Chondrocyte (in vitro differentiated cells): ENCODE results near the gene TAF6. TPM values are rescaled to one million over a fixed set of nuclear protein-coding genes. Genes with fewer than 3 reads are reported as not detected.
A peak's percentile ranks its signal among the peaks of the same experiment; 100 is the strongest.

Experiments
- DNase-seq: peaks from one replicate; pipeline ENCODE4 v3.0.0; 2021; ENCODE audit warnings: mixed read lengths, low spot score
- H3K27ac Mint-ChIP-seq: one replicate; pipeline ENCODE4 v1.8.0; 2021; ENCODE audit warnings: mild to moderate bottlenecking, moderate library complexity, mixed read lengths; ENCODE audit not compliant: unreplicated experiment
- H3K27me3 Mint-ChIP-seq: 2 replicates; pipeline ENCODE4 v1.8.0; 2021; ENCODE audit warnings: low read depth, mixed read lengths
- H3K36me3 Mint-ChIP-seq: 2 replicates; pipeline ENCODE4 v1.8.0; 2021; ENCODE audit warnings: low read depth, mixed read lengths
- H3K4me1 Mint-ChIP-seq: 2 replicates; pipeline ENCODE4 v1.8.0; 2021; ENCODE audit warnings: low read depth, mild to moderate bottlenecking, mixed read lengths
- H3K4me3 Mint-ChIP-seq: one replicate; pipeline ENCODE4 v1.8.0; 2021; ENCODE audit warnings: mild to moderate bottlenecking, moderate library complexity, mixed read lengths; ENCODE audit not compliant: unreplicated experiment
- H3K9me3 Mint-ChIP-seq: 2 replicates; pipeline ENCODE4 v1.8.0; 2021; ENCODE audit warnings: low read depth, mixed read lengths
- CTCF ChIP-seq: fragments of 200-600 bp; sonication (generic); IDR thresholded peaks from 2 replicates; pipeline ENCODE4 v1.5.0; 2021; ENCODE audit warnings: antibody characterized with exemption, mild to moderate bottlenecking, moderate library complexity
- total RNA-seq: library from RNA; stranded (reverse); gene quantifications from 3 replicates; pipeline ENCODE4 v1.2.1, GENCODE V29; 2021

The TAF6 gene
- total RNA-seq, 1 donor from 2014 or later, result 54.9 TPM

DNA sequence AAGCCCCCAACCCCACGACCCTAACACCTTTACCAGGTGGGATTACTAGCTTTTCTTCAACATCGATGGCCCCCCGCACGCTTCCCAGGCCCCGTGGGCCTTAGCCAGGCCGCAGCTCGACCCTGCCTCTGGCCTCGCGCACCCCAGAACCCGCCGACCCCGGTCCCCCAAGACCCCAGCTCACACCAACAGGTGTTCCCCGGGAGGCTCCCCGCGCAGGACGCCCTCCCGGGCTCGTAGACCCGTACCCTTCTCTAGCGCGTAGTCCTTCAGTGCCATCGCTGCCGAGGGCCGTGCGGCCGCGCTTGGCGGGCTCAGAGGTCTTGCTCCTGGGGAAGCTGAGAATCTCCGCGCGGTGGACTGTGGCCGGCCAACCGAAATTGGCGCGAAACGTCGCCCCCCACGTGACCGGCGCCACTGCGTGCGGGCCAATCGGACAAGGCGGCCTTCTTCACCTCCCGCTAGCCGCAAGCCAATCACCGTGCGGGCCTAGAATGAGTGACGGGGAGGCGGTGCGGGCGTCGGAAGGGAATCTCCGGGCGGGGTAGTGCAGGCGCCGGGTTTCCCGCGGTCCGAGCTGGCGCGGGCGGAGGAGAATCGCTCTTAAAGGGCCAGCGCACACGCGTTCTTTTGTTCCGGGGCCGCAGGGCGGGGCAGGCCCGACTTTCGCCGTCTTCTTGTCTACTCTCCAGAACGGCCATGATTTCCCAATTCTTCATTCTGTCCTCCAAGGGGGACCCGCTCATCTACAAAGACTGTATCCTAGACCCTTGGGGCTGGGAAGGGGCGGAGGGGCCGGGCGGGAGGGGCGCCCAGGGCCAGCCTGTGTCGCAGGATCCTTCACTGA lies 17.9 kb downstream of the TAF6 start, which contains the start of the genes AP4M1 and MCM7:
TSS of gene AP4M1 (plus strand) at position 628 of the 847 bp plus-strand sequence. CDS start at position 700, 72 bp downstream.
TSS of gene MCM7 (minus strand) at position 382 of the 847 bp plus-strand sequence. CDS start at position 279, 103 bp downstream.
- Mint-ChIP-seq H3K4me3 (peak within 1 kb of the TSS; percentile 93), H3K27ac (peak within 1 kb of the TSS; percentile 97), H3K9me3 (no peaks in the 10 kb centered on the region), H3K4me1 (peaks cover 37% of the 10 kb centered on the region), H3K27me3 (no peaks in the 10 kb centered on the region), H3K36me3 (peaks cover 30% of the 10 kb centered on the region)
- TF ChIP-seq CTCF, result no peak
- DNase-seq, result peak; percentile 99

GRCh38 chr7:100100420-100101015 lies 18.6 kb downstream of the TAF6 start:
- H3K4me1 Mint-ChIP-seq, result peaks cover 37% of the 10 kb centered on the region
- peak overlapping the region; percentile 93 for H3K4me3 Mint-ChIP-seq
- no peak for DNase-seq
- H3K27me3 Mint-ChIP-seq, result no peaks in the 10 kb centered on the region
- no peaks in the 10 kb centered on the region for H3K9me3 Mint-ChIP-seq
- peak overlapping the region; percentile 97 for H3K27ac Mint-ChIP-seq
- TF ChIP-seq CTCF, result no peak
- H3K36me3 Mint-ChIP-seq, result peaks cover 37% of the 10 kb centered on the region

DNA sequence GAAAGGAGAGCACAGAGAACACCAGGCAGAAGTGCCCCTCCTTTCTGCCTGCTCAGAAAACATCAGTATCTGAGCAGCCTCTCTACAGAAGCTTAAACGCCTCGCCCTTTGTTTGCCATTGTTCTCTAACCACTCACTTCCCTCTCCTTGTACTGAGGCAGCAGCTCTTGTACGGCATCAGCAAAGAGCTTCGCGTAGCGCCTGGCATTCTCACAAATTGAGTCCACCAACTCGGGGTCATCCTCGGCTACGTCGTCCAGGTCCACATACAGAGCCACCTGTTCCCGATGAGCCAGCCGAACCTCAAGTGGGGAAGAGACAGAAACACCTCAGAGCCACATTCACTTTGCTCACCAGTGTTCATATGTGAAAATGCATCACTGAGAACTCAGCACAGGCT lies 19.7 kb downstream of the TAF6 start:
- Mint-ChIP-seq H3K36me3 (peaks cover 37% of the 10 kb centered on the region), H3K9me3 (no peaks in the 10 kb centered on the region), H3K27ac (no peak overlapping the region), H3K4me3 (peak overlapping the region; percentile 93), H3K27me3 (no peaks in the 10 kb centered on the region), H3K4me1 (peaks cover 37% of the 10 kb centered on the region)
- no peak for DNase-seq
- no peak for TF ChIP-seq CTCF

GRCh38 chr7:100098913-100099312 lies 20.2 kb downstream of the TAF6 start:
- Mint-ChIP-seq H3K36me3 (peaks cover 36% of the 10 kb centered on the region), H3K27ac (no peak overlapping the region), H3K27me3 (no peaks in the 10 kb centered on the region), H3K9me3 (no peaks in the 10 kb centered on the region), H3K4me1 (peaks cover 36% of the 10 kb centered on the region), H3K4me3 (peak overlapping the region; percentile 93)
- no peak for TF ChIP-seq CTCF
- no peak for DNase-seq

DNA sequence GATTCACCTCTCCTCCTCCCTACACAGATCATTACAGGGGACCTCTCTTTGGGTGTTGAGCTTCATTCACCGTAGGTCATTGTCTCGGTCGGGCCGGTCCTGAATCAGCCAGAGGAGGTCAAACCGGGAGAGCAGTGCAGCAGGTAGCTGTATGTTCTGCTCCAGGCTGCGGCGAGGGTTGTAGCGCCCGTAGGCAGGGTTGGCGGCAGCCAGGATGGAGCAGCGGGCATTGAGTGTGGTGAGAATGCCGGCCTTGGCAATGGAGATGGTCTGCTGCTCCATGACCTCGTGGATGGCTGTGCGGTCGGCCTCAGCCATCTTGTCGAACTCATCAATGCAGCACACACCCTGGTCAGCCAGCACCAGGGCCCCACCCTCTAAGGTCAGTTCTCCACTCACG lies 23.5 kb downstream of the TAF6 start:
- DNase-seq, result no peak
- no peaks in the 10 kb centered on the region for H3K27me3 Mint-ChIP-seq
- peaks cover 21% of the 10 kb centered on the region for H3K4me1 Mint-ChIP-seq
- no peak overlapping the region for H3K4me3 Mint-ChIP-seq
- H3K36me3 Mint-ChIP-seq, result peaks cover 58% of the 10 kb centered on the region
- H3K9me3 Mint-ChIP-seq, result no peaks in the 10 kb centered on the region
- TF ChIP-seq CTCF, result no peak
- H3K27ac Mint-ChIP-seq, result no peak overlapping the region
